ENCODE measurements around the gene TMEM167B. TPM values are rescaled to one million over a fixed set of nuclear protein-coding genes. Genes with fewer than 3 reads are reported as not detected.
A peak's percentile ranks its signal among the peaks of the same experiment; 100 is the strongest.

TMEM167B gene
- total and polyA plus RNA-seq, 2 donors from 2014 or later = 24.7 to 39.4 TPM

DNA sequence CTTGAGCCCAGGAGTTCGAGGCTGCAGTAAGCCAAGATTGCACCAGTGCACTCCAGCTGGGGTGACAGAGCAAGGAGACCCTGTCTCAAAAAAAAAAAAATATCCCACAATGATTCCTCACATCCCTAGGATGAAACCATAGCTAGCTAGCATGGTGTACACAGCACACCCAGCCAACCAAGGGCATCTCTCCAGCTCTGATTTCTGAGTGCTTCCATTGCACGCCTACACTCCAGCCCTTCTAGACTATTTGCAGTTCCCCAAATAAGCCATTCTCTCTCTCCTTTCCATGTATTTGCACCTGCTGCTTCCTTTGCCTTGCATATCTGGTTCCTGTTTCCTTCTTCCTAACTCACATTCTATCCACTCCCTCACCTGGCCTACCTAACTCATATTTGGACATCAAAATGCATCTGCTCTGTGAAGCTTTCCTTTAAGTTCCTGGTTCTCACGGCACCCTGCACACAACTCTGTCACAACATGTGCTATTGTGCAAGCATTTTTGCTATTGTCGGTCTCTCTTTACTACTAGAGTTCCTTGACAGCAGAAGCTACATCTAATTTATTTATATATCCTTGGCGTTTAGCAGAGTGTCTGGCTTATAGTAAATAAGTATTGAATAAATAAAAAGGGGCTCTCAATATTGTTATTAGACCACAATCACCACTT is 21.0 kb downstream of the TMEM167B start:
- peaks cover 16% of the 10 kb centered on the region for H3K27me3 ChIP-seq (ENCODE audit: control insufficient read depth, insufficient read depth, low read length)
- intact Hi-C loops (cut with DNase I) = no loop called here
- no peak overlapping the region for H3K27ac ChIP-seq (ENCODE audit: low read depth in 2 of 2, low read length in 2 of 2)
- FAIRE-seq = no peak
- H3K4me3 ChIP-seq (ENCODE audit: low read length in 3 of 3) = no peak overlapping the region
- TF ChIP-seq, protein P1, sequence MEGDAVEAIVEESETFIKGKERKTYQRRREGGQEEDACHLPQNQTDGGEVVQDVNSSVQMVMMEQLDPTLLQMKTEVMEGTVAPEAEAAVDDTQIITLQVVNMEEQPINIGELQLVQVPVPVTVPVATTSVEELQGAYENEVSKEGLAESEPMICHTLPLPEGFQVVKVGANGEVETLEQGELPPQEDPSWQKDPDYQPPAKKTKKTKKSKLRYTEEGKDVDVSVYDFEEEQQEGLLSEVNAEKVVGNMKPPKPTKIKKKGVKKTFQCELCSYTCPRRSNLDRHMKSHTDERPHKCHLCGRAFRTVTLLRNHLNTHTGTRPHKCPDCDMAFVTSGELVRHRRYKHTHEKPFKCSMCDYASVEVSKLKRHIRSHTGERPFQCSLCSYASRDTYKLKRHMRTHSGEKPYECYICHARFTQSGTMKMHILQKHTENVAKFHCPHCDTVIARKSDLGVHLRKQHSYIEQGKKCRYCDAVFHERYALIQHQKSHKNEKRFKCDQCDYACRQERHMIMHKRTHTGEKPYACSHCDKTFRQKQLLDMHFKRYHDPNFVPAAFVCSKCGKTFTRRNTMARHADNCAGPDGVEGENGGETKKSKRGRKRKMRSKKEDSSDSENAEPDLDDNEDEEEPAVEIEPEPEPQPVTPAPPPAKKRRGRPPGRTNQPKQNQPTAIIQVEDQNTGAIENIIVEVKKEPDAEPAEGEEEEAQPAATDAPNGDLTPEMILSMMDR (IDR thresholded peaks at IDR 0.05; ENCODE audit: borderline replicate concordance, extremely low read depth, insufficient read depth) = no peak
- no peaks in the 10 kb centered on the region for H3K36me3 ChIP-seq (ENCODE audit: control insufficient read depth in 2 of 3, insufficient read depth in 3 of 3, low read length in 3 of 3)
- no peak overlapping the region for H3K9ac ChIP-seq (ENCODE audit: low read length in 3 of 3)
- no peak for DNase-seq
- H3K4me1 ChIP-seq (ENCODE audit: control insufficient read depth in 2 of 3, insufficient read depth in 2 of 3, low read depth in 1 of 3, low read length in 3 of 3) = peaks cover 0 to 13% (median 6%) of the 10 kb centered on the region in 3 donors
- no peaks in the 10 kb centered on the region for H3K9me3 ChIP-seq (ENCODE audit: control insufficient read depth in 2 of 3, insufficient read depth in 1 of 3, low read length in 3 of 3)

- Histone ChIP-seq H3K4me1 (ENCODE audit: control insufficient read depth in 2 of 3, insufficient read depth in 2 of 3, low read depth in 1 of 3, low read length in 3 of 3) (peaks cover 0 to 13% (median 6%) of the 10 kb centered on the region in 3 donors), H3K9me3 (ENCODE audit: control insufficient read depth in 2 of 3, insufficient read depth in 1 of 3, low read length in 3 of 3) (no peaks in the 10 kb centered on the region), H3K36me3 (ENCODE audit: control insufficient read depth in 2 of 3, insufficient read depth in 3 of 3, low read length in 3 of 3) (no peaks in the 10 kb centered on the region), H3K27ac (ENCODE audit: low read depth in 2 of 2, low read length in 2 of 2) (no peak overlapping the region), H3K4me3 (ENCODE audit: low read length in 3 of 3) (peak overlapping the region in 1 of 3 donors; percentile 32), H3K27me3 (ENCODE audit: control insufficient read depth, insufficient read depth, low read length) (peaks cover 16% of the 10 kb centered on the region), H3K9ac (ENCODE audit: low read length in 3 of 3) (no peak overlapping the region)
- FAIRE-seq (no peak), DNase-seq (peak in 1 of 5 donors; percentile 30)
- intact Hi-C loops (cut with DNase I) = no loop called here
- TF ChIP-seq, protein P1 (IDR thresholded peaks at IDR 0.05; ENCODE audit: borderline replicate concordance, extremely low read depth, insufficient read depth) = peak; percentile 1
These were observed 21.6 kb downstream of the TMEM167B start for GRCh38 chr1:109112056-109112651.

- TF ChIP-seq, protein P1 (IDR thresholded peaks at IDR 0.05; ENCODE audit: borderline replicate concordance, extremely low read depth, insufficient read depth) = peak; percentile 93
- no peak overlapping the region for H3K27ac ChIP-seq (ENCODE audit: low read depth in 2 of 2, low read length in 2 of 2)
- no peaks in the 10 kb centered on the region for H3K36me3 ChIP-seq (ENCODE audit: control insufficient read depth in 2 of 3, insufficient read depth in 3 of 3, low read length in 3 of 3)
- H3K9me3 ChIP-seq (ENCODE audit: control insufficient read depth in 2 of 3, insufficient read depth in 1 of 3, low read length in 3 of 3) = no peaks in the 10 kb centered on the region
- H3K9ac ChIP-seq (ENCODE audit: low read length in 3 of 3) = no peak overlapping the region
- H3K27me3 ChIP-seq (ENCODE audit: control insufficient read depth, insufficient read depth, low read length) = peaks cover 16% of the 10 kb centered on the region
- FAIRE-seq (no peak), DNase-seq (peak; percentile 97 to 98 (median 98))
- H3K4me3 ChIP-seq (ENCODE audit: low read length in 3 of 3) = peak overlapping the region in 2 of 3 donors; percentile 16 to 32
- intact Hi-C loops (cut with DNase I) = no loop called here
- peaks cover 0 to 13% (median 6%) of the 10 kb centered on the region in 3 donors for H3K4me1 ChIP-seq (ENCODE audit: control insufficient read depth in 2 of 3, insufficient read depth in 2 of 3, low read depth in 1 of 3, low read length in 3 of 3)
These were observed 22.2 kb downstream of the TMEM167B start for GRCh38 chr1:109112652-109113285.

All from kidney (tissue), 14 donors.